Activated CD4-positive, alpha-beta T cell treated with anti-CD3 and anti-CD28 coated beads, Interleukin-2, amount 50 U/mL, for 4 hours (primary cell): Measurements from ENCODE around the gene CPVL.

Source experiments
- DNase-seq, 2 experiments: peaks; one replicate each; pipeline ENCODE4 v3.0.0-alpha.2; 2020

The CPVL gene

DNA sequence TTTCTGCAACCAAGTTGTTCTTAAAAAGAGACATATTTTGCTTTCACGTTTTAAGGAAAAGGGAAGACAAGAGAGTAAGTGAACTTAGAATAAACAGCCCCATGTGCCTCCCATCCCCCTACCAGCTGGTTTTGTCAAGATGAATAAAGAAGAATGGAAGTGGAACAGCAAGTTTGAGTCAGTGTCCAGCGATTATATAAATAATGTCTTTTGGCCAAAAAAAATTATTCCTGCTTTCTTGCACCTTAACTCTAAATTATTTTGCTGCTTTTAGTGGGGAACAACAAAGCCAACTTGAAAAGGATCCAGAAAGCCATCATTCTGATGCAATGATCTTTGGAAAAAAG lies 105.8 kb downstream of the CPVL start:
- DNase-seq = no peak

DNA sequence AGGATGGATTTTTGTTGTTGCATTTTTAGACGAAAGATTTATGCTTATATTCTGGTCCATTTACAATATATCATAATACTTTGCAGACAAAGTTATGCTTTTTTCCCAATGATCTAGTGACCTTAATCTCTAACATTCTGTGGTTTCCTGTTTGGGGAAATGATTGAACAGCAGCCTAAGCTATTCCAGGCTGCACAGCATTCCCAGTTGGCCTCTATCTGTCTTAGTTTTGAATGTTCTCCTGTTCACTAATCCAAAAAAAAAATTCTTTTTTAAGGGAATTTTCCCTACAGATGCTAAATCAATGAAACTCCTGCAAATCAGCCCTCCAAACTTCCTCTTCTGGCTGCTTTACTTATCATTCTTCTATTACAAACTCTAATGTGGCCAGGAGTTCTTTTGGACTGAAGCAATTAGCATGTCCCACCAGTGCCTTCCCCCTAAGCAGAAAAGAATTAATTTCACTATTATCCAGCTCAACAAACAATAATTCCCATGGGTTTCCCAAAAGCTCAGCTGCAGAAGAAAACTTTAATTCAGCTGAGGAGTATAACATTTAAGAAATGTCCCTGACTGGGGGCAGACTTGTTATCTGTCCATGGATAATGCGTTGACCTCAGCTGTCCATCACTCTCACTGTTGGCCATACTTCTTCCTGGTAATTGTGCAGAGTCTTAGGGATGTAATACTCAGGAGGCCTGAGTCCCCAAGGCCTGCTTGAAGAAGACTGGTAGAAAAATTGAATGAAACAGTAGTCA lies 106.3 kb downstream of the CPVL start:
- DNase-seq = no peak

DNA sequence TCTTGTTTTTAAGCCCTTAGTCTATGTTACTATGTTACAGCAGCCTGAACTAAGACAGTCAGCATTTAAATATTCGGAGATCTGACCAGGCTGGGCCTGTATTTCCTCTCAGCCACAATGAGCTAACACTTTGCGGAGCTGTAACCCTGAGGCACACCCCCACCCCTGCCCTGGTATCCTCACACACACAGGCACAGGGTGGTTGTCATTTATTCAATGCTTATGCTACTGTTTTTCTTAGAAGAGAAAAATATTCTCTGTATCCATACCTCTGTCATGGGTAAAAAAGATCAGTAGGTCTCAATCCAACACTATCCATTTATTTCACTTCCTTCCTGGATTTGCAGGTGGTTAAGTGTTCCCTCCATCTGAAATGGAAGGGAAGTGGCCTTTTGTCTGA lies 107.9 kb downstream of the CPVL start:
- no peak for DNase-seq

DNA sequence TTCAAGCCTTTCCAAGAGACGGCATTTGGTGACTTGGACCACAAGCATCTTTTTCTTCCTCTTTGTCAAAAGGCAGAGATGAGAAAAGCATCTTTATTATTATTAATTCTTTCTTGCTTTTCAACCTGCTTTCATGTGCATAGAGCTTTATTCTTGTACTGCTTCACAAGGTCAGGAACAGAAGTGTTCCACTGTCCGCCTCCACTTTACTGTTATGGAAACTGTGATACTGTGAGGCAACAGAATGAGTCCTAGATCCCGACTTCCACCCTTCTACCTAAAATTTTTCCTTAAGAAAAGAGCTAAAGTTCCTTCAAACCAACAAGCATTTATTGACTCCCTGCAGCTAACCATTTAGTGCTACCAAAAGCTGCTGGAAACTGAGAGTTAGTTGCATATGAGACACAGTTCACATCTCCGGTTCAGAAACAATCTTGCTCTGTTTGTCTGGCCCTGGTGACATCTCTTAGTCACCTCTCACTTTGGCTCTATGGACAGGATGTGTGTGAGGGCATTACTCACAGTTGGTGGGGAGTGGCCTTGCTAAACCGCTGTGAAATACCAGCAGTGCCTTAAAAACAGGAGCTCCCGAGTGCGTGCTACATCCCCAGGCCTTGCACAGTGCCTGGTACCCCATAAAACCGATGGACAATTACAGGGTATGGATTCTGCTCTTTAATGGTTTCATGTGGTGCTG lies 111.1 kb downstream of the CPVL start:
- DNase-seq = no peak

GRCh38 chr7:29033584-29033983 lies 112.8 kb downstream of the CPVL start:
- no peak for DNase-seq

- DNase-seq = no peak
Measured at GRCh38 chr7:29032146-29032545, 114.2 kb downstream of the CPVL start.

GRCh38 chr7:29030781-29031275 lies 115.5 kb downstream of the CPVL start:
- no peak for DNase-seq

DNA sequence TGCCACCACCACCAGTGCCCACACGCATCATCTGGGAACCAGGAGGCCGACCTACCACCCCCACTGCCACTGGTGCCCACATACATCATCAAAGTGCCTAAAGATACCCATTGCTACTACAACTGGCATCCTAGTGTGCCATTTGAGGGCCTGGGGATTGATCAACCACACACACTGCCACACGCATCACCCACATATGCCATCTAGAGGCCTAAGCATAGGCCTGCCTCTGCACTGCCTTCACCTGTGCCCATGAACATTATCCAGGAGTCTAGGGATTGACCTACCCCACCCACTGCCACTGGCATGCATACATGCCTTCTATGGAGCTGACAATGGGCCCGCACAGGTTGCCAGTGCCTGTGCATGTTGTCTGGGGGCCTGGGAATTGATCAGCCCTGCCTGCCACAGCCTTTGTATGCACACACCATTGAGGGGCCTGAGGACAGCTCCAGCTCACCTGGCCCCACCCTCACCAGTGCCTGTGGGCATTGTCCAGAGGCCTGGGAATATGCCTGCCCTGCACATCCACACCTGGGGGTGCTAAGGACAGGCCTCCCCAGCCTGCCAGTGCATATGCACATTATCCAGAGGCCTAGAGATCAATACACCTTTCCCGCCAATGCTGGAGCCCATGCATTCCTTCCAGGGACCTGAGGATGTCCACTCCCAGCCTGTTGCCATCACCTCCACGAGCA lies 123.9 kb downstream of the CPVL start:
- no peak for DNase-seq

- DNase-seq = no peak
Measured at GRCh38 chr7:29019896-29020295, 126.4 kb downstream of the CPVL start.

DNA sequence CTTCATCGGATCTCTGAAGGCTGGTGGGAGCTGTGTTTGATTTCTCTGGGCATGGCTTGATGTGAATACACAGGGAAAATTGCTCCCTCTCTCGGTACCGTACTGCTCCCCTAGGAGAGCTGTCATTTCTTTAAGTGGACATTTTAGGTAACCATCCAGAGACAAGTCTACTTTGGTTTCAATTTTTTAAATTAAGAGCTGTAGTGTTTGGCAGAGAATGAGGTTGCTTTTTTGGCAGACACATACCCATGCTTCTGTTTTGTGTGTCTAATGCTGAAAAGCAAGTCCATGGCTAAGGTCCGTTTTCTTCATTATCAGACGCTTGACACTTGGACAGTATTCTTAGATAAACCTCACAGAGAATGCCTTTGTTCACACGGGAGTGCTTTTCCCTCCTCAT lies 127.0 kb downstream of the CPVL start:
- no peak for DNase-seq

GRCh38 chr7:29017713-29018112 lies 128.6 kb downstream of the CPVL start:
- DNase-seq = no peak

GRCh38 chr7:29014725-29015124 lies 131.6 kb downstream of the CPVL start:
- no peak for DNase-seq

- DNase-seq = no peak
Measured at GRCh38 chr7:29013931-29014330, 132.4 kb downstream of the CPVL start.

GRCh38 chr7:29013082-29013695 lies 133.1 kb downstream of the CPVL start:
- DNase-seq = no peak

GRCh38 chr7:29009947-29010346 lies 136.4 kb downstream of the CPVL start:
- DNase-seq = no peak

GRCh38 chr7:29008590-29008989 lies 137.7 kb downstream of the CPVL start:
- no peak for DNase-seq

GRCh38 chr7:29007127-29007526 lies 139.2 kb downstream of the CPVL start:
- no peak for DNase-seq

- no peak for DNase-seq
Measured at GRCh38 chr7:29005829-29006228, 140.5 kb downstream of the CPVL start.

- no peak for DNase-seq
Measured at GRCh38 chr7:29005406-29005805, 140.9 kb downstream of the CPVL start.

- DNase-seq = no peak
Measured at GRCh38 chr7:29003703-29004102, 142.6 kb downstream of the CPVL start.

GRCh38 chr7:29000717-29001076 lies 145.6 kb downstream of the CPVL start:
- DNase-seq = no peak

- no peak for DNase-seq
Measured at GRCh38 chr7:28999895-29000716, 146.2 kb downstream of the CPVL start.

GRCh38 chr7:28999427-28999826 lies 146.9 kb downstream of the CPVL start:
- no peak for DNase-seq
